Endothelial cell of umbilical vein (primary cell): ENCODE measurements around the gene TMIE.

Experiments
- CTCF ChIP-seq, 2 donors: IDR thresholded peaks; 1 replicate in 1 of 2; 2 replicates in 1 of 2; pipeline ENCODE4 v1.5.1; 2011; ENCODE audit warnings: low read length in 2 of 2, mild to moderate bottlenecking in 2 of 2, moderate library complexity in 2 of 2, control low read depth in 1 of 2, inconsistent platforms in 1 of 2, low read depth in 1 of 2; ENCODE audit not compliant: insufficient read depth in 1 of 2; ENCODE audit errors: extremely low read depth in 1 of 2
- EZH2 ChIP-seq: IDR thresholded peaks from 2 replicates; pipeline ENCODE4 v1.6.1; 2012; ENCODE audit warnings: borderline replicate concordance, low read depth, mild to moderate bottlenecking, moderate library complexity, low read length, inconsistent platforms; ENCODE audit not compliant: severe bottlenecking
- GATA2 ChIP-seq: IDR thresholded peaks from 2 replicates; pipeline ENCODE4 v1.7.0; 2011; ENCODE audit warnings: low read depth, mild to moderate bottlenecking, moderate library complexity, mixed read lengths, low read length; ENCODE audit not compliant: insufficient read length, insufficient read depth
- MAX ChIP-seq: IDR thresholded peaks from 2 replicates; pipeline ENCODE4 v1.6.1; 2011; ENCODE audit not compliant: insufficient read depth, insufficient read length
- POLR2A ChIP-seq: IDR thresholded peaks from 2 replicates; pipeline ENCODE4 v1.6.1; 2012; ENCODE audit warnings: low read depth, mild to moderate bottlenecking, control low read depth, low read length
- POLR2AphosphoS5 ChIP-seq: IDR thresholded peaks from 2 replicates; pipeline ENCODE4 v1.6.1; 2012; ENCODE audit warnings: low read depth, mild to moderate bottlenecking, control low read depth, low read length, moderate library complexity; ENCODE audit not compliant: insufficient read depth

GRCh38 chr3:46713898-46714552 lies 12.8 kb downstream of the TMIE start:
- TF ChIP-seq CTCF (IDR thresholded peaks at IDR 0.05; ENCODE audit: extremely low read depth in 1 of 2, insufficient read depth in 1 of 2, low read depth in 1 of 2, low read length in 2 of 2) (no peak), POLR2A (no peak), EZH2 (no peak), POLR2AphosphoS5 (no peak), GATA2 (no peak), MAX (no peak)
